ENCODE data around the gene MSRB3. TPM values are rescaled to one million over a fixed set of nuclear protein-coding genes. Genes with fewer than 3 reads are reported as not detected.

MSRB3 gene
- total RNA-seq, 3 donors from 2014 or later = 8.1 to 154 (median 18.3) TPM

DNA sequence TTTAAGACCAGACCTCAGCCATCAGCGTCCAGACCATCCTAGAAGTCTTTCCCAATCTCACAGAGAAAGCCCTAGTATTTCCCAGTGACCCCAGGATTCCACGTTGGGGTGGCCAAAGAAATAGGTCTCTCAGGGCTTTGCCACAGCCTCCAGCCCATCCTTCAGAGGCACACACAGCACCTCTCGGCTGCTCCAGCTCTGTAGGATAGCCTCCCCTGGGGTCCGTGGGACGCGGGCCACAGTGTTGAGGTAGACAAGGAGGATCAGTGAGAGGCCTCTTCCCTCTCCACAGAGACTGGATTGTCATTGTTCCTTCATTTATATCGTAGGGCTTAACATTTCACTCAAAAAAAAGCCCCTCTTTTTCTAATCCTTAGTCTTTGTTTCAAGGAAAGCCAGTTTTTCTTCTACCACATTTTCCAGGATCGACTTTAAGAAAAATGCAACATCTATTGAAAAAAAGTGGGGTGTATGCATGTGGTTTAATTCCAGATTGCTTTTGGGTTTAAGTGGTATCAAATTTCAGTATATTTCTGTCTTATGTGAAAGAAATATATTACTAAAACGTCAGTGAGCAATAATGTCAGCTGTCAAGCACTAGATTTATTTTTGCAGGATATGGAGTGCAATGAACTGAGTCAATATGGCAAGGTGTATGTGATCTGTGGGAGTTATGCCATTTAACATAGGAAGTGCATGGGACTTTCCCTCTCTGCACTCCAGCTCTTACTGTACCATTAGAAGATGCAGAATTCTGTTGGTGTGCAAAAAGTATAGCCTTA, 187.5 kb downstream of the MSRB3 start:
- no peaks in the 10 kb centered on the region for H3K36me3 ChIP-seq (ENCODE audit: low read depth)
- TF ChIP-seq, protein P1, sequence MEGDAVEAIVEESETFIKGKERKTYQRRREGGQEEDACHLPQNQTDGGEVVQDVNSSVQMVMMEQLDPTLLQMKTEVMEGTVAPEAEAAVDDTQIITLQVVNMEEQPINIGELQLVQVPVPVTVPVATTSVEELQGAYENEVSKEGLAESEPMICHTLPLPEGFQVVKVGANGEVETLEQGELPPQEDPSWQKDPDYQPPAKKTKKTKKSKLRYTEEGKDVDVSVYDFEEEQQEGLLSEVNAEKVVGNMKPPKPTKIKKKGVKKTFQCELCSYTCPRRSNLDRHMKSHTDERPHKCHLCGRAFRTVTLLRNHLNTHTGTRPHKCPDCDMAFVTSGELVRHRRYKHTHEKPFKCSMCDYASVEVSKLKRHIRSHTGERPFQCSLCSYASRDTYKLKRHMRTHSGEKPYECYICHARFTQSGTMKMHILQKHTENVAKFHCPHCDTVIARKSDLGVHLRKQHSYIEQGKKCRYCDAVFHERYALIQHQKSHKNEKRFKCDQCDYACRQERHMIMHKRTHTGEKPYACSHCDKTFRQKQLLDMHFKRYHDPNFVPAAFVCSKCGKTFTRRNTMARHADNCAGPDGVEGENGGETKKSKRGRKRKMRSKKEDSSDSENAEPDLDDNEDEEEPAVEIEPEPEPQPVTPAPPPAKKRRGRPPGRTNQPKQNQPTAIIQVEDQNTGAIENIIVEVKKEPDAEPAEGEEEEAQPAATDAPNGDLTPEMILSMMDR (IDR thresholded peaks at IDR 0.05) = no peak
- DNase-seq = no peak
- H3K9me3 ChIP-seq = no peaks in the 10 kb centered on the region
- no peak for ATAC-seq
- intact Hi-C loops (cut with DNase I, micrococcal nuclease) = no loop called here
- no peak overlapping the region for H3K4me3 ChIP-seq
- H3K4me1 ChIP-seq (ENCODE audit: low read depth) = no peaks in the 10 kb centered on the region

DNA sequence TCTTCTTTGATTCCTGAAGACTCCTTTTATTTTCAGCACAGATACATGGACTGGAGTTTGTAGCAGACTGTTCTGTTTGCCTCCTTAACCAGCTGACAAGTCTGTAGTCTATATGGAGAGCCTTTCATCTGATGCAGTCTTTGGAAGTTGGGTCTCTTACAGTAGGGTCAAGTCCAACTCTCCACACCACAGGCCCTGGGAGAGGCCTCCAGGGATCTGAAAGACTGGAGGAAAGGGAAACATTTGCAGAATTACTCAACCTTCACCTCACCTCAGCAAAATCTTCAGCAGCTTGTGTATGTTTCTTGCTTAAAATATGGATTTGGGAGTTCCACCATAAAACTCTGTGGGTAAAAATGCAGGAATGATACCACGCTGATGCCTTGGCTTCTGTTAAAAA, 188.4 kb downstream of the MSRB3 start:
- H3K4me1 ChIP-seq (ENCODE audit: low read depth) = no peaks in the 10 kb centered on the region
- ATAC-seq (no peak), DNase-seq (no peak)
- no peaks in the 10 kb centered on the region for H3K9me3 ChIP-seq
- H3K4me3 ChIP-seq = no peak overlapping the region
- H3K36me3 ChIP-seq (ENCODE audit: low read depth) = no peaks in the 10 kb centered on the region
- intact Hi-C loops (cut with DNase I, micrococcal nuclease) = no loop called here
- TF ChIP-seq, protein P1 (IDR thresholded peaks at IDR 0.05) = no peak

GRCh38 chr12:65470256-65470655, 191.8 kb downstream of the MSRB3 start:
- TF ChIP-seq, protein P1 (IDR thresholded peaks at IDR 0.05) = no peak
- H3K36me3 ChIP-seq (ENCODE audit: low read depth) = no peaks in the 10 kb centered on the region
- intact Hi-C loops (cut with DNase I, micrococcal nuclease) = no loop called here
- no peaks in the 10 kb centered on the region for H3K9me3 ChIP-seq
- no peaks in the 10 kb centered on the region for H3K4me1 ChIP-seq (ENCODE audit: low read depth)
- ATAC-seq = no peak
- no peak overlapping the region for H3K4me3 ChIP-seq
- no peak for DNase-seq

DNA sequence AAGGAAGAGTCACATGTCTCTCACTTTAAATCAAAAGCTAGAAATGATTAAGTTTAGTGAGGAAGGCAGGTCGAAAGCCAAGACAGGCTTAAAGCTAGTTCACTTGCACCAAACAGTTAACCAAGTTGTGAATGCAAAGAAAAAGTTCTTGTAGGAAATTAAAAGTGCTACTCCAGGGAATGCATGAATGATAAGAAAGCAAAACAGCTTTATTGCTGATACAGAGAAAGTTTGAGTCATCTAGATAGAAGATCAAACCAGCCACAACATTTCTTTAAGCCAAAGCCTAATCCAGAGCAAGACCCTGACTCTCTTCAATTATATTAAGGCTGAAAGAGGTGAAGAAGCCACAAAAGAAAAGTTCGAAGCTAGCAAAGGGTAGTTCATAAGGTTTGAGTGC, 193.6 kb downstream of the MSRB3 start:
- no peak overlapping the region for H3K4me3 ChIP-seq
- no peaks in the 10 kb centered on the region for H3K36me3 ChIP-seq (ENCODE audit: low read depth)
- H3K9me3 ChIP-seq = no peaks in the 10 kb centered on the region
- intact Hi-C loops (cut with DNase I, micrococcal nuclease) = no loop called here
- ATAC-seq (no peak), DNase-seq (no peak)
- TF ChIP-seq, protein P1 (IDR thresholded peaks at IDR 0.05) = no peak
- H3K4me1 ChIP-seq (ENCODE audit: low read depth) = no peaks in the 10 kb centered on the region

GRCh38 chr12:65474831-65475230, 196.3 kb downstream of the MSRB3 start:
- no peaks in the 10 kb centered on the region for H3K4me1 ChIP-seq (ENCODE audit: low read depth)
- no peaks in the 10 kb centered on the region for H3K36me3 ChIP-seq (ENCODE audit: low read depth)
- intact Hi-C loops (cut with DNase I, micrococcal nuclease) = no loop called here
- H3K9me3 ChIP-seq = no peaks in the 10 kb centered on the region
- no peak overlapping the region for H3K4me3 ChIP-seq
- no peak for DNase-seq
- TF ChIP-seq, protein P1 (IDR thresholded peaks at IDR 0.05) = no peak
- ATAC-seq = no peak
